T-helper 2 cell (primary cell): ENCODE measurements around the gene CD151.

Source experiments
- DNase-seq, 5 experiments: peaks; one replicate each; pipeline versions ENCODE4 v3.0.0 to v3.0.0-alpha.2; 2012 to 2022
- total RNA-seq, 2 donors: gene quantifications; one replicate each; lab custom pipeline; 2026; lab: John Stamatoyannopoulos, UW

CD151 gene
- 12.2 to 17.0 reads per million in 2 donors for total RNA-seq

DNA sequence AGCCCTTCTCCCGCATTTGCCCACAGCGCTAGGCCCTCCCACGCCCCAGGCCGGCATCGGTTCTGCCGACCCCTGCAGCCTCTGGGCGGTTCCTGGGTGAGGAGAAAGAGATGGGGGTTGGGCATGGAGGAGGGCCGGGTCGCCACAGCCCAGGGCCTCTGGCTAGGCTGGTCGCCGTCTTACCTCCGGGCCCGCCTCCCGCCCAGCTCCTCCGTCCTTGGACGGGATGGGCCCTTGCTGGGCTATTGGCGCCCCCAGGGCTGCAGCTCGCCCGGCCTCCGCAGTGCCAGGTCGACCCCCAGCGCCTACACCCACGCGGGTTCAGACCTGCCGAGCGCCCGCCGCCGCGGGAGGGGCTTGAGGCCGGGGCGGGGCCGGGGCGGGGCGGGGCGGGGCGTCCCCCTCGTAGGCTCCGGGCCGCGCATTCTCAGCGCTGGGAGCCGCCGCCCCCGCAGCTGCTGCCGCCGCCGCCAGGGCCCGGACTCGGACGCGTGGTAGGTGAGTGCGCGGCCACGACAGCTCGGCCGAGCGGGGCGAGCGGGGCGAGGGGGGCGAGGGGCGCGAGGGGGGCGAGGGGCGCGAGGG is at the start of gene CD151:
Gene CD151, plus strand, starts transcription at position 424 of the 585 bp plus-strand sequence. CDS start 3,118 bp downstream, outside the sequence.
- DNase-seq = peak in 2 of 5 experiments; percentile 54 to 58

DNA sequence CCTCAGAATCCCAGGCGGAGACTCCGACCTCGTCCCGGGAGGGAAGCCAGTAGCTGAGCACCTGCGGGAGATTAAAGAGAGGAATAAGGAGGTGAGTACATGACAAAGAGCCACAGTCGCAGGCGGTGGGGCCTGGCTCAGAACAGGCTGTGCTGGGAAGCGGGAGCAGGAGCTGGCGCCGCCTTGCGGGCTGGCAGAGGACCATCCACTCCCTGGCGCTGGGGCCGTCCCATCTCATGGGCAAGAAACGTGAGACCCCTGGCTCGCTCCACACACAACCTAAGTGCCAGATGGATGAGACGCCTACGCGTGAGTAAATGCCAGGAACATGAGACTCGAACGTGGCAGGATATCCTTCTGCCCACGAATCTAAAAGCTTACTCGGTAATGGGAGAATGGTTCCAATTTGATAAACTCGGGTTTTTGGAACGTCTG is 49.2 kb upstream of the CD151 start:
- no peak for DNase-seq

DNA sequence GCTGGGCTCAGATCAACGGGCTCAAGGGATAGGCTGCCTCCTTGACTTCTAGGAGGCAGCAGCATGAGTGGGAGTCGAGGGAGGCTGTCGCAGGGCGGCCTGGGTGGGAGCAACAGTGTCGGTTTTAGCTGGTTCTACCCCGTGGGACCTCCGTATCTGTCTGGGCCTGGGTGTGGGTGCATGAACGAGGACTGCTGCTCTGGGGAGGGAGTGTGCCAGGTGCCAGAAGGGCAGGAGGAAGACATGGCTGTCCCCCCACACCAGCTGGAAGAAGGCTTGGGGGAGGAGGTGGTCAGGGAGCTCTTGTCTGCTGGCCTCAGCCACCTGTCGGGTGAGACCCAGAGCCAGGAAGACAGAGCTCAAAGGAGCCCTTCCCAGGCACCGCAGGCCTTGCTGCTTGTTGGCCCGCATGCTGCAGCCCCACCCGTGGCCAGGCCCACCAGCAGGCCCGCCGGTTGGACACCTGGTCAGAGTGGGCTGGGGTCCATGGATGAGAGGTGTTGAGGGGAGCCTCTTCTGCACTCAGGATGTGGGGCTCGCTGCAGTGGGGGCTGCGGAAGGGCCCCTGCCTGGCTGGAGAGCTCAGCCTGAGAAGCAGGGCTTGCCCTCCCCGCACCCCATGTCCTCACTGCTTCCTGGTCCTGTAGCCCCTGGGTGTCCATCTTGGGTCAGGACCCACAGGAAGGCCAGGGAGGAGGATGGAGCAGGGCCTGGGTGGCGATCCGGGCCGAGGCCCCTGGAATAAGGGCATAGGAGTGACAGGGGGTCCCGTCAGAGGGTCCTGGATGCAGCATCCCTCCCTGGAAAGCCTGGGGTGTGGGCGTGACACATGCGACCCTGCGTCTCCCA is 46.3 kb upstream of the CD151 start:
- no peak for DNase-seq

DNA sequence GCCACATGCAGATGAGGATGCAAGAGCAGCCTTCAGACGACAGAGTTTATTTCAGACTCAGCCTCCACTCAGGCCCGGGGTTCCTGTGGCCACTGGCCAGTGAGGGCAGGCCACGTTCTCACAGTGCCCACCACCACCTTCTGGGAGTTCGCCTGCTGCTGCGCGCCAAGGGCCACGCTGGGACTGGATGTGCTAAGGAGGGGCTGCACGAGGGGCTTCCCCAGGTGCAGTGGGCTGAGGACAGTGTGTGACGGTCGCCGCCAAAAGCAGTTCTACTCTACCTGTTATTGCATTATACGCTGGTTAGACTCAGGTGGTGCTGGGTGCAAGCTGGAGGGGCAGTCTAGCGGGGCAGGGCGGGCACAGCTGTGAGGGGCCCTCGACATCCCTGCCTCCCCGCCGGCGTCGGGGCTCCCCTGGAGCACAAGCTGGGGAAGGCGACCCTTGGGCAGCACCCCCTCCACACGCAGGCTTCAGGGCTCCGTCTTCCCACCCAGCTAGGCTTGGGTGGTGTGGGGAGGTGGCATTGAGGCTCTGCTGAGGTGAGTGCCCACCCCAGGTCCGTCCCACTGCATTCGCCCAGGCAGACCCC is 45.6 kb upstream of the CD151 start:
- DNase-seq = no peak

DNA sequence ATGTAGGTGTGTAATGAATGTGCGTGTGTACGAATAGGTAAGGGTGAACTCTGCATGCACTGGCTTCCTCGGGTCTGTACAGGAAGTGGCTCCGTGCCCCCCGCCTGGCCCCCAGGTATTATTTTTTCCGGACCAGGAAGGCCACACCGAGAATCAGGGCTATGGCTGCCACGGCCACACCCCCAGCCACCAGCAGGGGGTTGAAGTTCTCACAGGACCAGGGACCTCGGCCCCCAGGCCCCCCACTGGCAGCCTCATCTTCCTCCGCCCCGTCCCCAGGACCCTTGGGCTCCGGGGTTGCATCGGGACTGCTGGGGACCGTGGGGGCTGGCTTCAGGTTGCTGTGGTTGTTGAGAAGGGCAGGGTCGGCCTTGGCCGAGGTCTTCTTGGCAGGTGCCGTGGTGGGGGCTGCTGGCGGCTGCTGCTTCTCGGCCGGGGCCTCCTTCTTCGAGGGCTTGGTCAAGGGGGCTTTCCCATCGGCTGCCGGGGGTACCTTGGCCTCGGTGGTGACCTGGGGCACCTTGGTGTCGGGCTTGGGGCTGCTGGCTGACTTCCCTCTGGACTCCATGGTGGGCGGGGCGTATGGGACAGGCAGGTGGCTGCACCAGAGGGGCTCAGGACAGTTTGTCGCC is 44.6 kb upstream of the CD151 start:
- no peak for DNase-seq

DNA sequence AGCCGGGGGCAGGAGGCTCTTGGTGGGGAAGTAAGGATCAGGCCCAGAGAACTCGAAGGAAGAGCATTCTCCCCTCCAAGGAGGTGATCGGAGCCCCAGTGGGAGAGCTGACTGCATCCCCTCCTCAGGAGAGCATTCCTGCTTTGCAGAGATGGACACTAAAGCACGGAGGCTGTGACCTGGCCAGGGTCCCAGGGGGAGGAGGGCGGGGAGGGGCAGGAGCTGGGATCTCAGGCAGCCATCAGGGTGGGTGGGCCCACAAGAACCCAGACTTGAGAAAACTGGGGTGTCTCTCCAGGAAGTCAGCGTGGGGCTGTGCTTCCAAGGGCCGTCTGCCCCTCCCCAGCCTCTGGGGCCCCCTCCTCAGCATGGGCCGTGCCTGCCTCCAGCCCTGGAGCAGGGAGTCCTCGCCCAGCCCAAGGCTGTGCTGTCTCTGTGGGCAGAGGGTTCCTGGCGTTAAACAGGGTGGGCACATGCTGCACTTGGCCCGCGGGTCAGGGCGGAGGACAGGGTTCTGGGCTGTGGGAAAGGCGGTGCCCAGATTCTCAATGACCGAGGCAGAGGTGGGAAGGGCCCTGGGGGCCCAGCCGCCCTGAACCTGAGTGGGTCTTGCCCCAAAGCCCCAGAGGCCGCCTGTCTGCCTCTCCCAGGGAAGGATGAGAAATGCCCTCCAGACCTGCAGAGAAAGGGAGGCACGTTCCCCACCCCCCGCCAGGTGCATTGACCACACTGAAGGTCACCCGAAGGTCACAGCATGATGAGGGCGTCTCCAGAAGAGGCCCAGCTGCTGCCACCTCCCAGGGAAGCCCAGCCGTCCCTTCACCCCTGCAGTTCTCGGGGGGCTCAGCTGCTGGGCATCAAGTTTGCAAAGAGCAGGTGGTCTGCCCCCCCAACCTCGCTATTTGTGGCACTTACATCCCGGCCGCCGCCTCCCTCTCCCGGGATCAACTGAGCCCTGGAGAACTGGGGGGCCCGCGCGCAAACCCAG is 43.5 kb upstream of the CD151 start:
- DNase-seq = no peak

DNA sequence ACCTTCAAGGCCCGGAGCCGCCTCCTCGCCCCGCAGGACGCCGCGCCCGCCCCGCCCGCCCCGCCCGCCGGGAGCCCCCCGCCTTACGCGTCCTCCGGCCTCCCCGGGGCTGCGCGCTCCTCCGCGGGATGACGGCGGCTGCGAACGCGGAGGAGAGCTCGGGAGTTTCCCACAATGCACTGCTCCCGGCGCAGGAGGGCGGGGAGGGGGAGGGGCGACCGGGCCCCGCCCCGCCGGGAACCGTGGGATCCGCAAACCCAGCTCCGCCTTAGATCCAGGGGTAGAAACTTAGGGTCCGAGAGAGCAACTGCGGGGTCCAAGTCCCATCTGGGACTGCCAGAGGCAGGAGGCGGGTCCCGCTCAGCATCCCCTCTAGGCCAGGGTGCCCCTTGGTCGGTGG is 42.8 kb upstream of the CD151 start, which contains the start of gene CEND1:
Gene CEND1, minus strand, starts transcription at position 148 of the 400 bp plus-strand sequence. CDS start 1,514 bp downstream, outside the sequence.
- peak in 3 of 5 experiments; percentile 30 to 75 (median 32) for DNase-seq

DNA sequence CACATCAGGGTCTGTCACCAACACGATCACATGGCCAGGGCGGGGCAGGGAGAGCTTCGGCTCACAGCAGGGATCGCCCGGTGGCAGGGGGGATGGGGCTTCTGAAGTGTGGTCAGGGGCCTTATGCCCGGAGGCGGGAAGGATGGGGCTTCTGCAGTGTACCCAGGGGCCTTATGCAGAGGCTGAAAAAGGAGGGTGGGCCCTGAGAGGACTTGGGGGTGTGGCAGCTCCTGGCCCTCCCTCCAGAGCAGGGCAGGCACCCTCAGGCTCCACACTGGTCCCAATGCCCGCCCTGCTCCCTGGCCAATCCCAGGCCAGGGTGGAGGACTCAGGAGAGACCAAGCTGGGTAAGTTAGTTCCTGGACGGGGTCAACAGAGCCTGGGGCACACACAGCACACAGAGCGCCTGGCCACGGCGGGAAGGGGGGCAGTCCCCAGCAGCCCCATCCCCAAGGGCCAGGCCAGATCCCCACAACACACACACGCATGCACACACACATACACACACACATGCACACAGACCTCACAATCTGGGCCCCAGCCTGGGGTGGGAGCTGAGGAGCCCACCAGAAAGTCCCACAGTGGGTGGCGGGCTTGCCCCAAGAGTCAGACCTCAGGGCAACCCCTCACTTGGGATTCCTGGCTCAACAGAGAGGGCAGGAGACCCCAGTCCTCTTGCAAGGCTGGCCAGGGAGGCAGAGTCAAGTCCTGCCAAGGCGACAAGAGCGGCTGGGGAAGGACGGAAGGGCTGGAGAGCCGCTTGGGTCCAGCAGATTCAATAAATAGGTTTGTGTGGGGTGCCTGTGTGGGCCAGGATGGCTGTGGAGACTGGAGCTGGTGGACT is 41.8 kb upstream of the CD151 start:
- no peak for DNase-seq

DNA sequence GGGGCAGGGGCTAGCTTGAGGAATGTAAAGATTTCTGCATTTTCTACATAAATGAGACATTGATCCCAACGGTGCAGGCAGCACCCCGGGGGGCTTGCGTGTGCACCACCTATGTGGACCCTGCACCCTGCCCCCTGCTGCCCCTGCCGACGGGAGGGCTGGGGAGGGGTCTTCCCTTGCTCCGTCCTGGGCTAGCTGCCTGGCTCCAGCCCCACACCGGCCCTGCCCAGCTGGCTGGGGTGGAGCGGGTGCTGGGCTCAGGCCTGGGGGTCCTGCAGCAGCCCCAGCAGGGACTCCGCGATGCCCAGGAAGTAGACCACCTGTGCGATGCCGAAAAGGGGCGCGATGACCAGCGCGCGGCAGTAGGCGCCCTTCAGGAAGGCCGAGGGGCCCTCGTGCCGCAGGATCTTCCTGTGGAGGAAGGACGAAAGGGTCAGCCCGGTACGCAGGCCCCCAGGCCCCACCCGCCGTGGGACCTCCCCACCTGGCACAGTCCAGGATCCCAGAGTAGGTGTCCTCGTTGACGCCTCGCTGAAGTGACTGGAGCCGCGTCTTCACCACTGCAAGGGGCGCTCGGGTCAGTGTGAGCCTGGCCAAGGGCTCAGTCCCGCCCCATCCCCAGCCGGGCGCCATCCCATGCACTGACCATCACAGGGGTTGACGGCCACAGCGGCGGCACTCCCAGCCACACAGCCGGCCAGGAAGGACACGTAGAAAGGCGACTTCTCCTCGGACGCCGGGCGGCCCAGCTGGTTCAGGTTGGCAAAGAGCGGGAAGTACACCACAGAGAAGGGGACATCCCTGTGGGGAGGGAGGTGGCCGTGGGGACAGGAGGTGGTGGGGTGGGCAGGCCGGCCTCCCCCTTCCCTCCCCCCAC is 40.9 kb upstream of the CD151 start:
- DNase-seq = no peak

DNA sequence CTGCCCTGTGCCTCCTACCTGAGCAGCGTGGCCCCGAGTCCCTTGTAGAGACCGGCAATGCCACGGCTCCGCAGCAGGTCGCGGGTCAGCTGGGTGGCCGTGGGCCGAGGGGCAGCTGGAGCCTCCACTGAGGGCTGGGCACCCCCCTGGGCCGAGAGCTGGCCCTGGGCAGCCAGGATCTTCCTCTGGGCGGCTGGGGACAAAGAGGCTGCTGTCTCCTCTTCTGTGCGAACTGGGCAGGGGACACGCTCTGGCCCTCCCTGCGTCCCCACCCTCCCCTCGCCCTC is 40.3 kb upstream of the CD151 start:
- DNase-seq = no peak

DNA sequence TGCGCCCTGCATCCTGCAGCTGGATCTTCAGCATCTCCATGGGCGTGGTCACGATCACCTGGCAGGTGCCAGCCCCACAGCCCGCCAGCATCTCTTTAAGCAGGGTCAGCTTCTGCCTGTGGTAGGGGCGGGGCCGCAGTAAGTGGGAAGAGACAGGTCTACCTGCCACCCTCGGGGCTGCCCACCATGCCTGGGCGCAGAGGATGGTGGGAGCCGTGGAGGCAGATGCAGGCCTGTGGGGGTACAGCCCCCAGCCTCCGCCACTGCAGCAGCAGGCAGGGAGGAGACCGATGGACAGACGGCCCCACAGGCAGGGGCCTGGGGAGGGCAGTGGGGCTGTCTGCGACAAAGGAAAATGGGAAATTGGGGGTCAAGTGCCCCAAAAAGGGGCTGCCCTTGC is 39.9 kb upstream of the CD151 start:
- no peak for DNase-seq

DNA sequence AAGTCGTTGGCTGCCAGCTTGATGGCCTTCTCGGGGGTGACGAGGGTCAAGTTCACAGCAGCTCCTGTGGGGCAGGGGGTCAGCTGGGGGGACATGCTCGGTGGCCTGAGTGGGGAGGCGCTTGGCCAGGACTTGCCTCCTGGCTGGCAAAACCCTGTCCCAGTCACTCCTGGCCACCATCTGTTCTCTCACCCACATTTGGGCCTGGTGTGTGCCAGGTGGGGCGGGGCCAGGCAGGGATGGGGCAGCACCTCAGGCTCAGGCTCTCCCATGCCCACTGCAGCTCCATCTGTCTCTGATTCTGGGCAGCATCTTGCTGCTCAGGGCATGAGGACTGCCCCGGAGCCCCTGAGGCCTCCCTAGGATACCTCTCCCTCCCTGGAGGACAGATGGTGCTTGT is 39.2 kb upstream of the CD151 start:
- no peak for DNase-seq

DNA sequence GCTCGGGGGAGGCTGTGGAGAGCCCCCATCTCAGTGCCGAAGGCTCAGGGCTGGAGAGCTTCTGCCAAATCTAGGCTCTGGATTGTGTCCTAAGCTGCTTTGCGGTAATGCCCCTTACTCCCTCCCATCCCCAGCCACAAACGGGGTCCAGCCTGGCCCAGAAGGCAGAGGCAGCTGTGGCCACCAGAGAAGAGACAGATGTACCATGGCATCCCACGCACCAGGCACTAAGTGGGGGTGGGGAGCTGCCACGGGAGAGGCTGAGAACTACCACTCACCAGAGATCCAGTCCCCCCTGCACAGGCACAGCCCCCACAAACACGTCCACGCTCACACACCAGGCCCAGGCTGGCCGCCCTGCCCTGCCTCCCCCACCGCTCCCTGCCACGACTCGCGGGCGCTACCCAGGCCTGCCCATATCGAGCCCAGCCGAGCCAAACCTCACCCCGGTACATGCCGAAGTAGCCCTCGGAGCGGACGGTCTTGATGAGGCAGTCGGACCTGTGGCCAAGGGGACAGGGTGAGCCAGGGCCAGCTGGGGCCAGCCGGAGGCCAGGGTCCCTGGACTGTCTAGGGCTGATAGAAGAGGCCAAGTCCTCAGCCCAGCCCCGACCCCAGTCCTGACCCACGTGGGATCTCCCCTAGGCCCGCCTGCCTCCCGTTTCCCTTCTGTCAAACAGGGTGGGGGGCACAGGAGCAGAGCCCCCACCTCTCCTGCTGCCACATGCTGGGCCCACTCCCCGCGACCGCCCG is 38.6 kb upstream of the CD151 start:
- DNase-seq = no peak

DNA sequence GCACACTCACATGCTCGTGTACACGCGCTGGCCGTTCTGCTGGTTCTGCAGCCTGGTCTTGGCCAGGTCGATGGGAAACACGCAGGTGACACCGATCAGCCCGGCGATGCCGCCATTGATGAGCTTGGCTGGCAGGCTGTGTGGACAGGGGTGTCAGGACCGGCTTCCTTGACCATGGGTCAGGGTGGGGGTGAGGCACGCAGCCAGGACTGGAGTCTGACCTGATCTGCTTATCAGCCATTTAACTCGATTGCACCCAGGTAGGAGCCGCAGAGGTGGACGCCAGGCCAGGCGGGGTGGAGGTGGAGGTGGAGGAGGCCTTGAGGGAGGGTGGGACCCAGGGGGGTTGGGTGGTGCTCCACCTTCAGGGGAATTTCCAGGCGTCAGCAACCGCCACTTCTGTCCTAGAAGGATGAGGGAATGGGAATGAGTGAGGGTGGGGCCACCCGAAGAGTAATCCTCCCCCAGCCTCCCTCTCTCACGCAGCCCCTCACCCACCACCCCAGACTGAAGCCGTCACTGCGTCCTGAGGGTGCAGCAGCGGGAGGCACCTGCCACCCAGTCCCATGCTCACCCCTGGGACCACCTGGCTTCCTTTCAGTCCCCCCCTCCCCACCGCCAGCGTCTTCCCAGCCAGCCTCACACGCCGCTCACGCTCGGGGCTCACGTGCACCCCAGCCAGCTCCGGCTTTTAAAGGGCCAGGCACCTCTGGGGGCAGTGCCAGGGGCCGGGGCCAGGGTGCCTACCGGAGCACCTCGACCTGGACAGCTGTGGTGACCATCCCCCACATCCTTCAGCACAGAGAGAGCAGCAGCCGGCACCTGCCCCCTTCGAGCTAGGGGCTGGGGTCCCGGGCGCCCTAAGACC is 37.8 kb upstream of the CD151 start:
- peak in 1 of 5 experiments; percentile 40 for DNase-seq

DNA sequence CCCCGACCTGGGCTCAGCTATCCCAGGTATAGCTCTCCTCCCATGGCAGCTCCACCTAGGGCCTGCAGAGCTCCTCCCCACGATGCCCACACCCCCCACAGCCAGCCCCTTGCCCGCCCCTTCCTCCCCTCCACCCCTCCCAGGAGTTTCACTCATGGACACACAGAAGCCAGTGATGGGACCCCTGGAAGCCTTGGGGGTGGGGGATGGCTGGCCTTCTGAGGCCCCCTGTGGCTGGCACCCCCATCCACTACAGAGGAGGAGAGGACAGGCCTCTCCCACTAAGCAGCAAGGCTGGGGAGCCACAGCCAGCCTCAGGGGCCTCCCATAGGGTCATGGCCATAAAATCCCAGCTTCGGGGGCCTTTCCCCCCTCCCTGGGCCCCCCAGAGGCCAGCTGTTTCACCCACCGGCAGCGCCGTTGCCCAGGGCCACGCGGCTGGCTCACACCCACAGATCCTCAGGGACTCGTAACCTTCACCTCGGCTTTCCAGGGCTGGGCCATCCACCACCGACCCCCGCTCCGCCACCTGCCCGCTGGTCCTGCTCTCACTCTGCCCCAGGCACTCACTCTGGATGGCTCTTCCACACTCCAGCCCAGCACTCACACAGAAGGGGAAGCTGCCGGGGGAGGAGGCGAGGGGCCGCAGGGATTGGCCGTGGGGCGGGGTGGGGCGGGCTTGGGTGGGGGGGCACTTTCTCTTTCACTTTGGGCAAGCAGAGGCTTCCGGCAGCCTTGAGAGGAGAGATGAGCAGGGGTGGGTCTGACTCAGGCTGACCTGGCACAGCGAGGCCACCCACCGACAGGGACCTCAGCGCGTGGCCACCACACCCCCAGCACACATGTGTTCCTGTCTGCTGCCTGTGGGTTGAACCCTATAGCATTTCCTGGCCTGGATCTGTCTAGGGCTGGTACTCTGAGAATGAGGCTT is 36.9 kb upstream of the CD151 start:
- peak; percentile 49 to 92 (median 68) for DNase-seq

DNA sequence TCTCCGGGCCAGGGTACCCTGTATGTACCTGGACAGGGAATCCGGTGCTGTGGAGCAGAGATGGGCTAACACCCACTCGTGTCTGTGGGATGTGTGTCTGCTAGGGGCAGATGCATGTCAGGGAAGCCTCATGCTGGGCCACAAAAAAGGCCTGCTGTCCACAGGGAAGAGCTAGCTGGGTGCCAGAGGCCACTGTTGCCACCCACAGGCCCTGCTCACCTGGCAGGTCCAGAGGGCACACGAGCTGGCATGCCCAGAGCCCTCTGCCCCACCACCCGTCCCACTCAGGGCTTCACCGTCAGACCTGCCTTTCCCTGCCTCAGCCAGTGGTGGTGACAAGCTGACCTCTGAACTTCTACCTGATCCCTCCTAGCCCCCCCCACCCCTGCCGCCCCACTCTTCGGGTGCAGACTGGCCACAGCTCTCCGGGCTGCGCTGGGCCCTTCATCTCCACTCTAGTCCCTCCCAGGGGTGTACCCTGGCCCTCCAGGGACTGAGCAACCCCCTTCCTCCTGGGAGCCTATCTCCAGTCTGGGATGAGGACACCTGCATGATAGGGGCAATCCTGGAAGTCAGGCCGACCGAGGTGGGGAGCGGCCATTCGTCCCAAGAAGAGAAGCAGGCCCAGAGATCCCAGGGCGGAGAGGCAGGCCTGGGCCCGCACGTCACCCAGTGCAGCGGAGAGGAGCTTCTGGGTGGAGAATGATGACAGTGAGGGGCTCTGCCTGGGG is 36.0 kb upstream of the CD151 start:
- no peak for DNase-seq
